K562 (cell line): ENCODE data around the gene PLCG2. TPM values are rescaled to one million over a fixed set of nuclear protein-coding genes. Genes with fewer than 3 reads are reported as not detected.

Source experiments
- HMGXB4 ChIP-seq: sonication (generic); formaldehyde crosslinking; IDR thresholded peaks from 2 replicates; pipeline ENCODE4 v1.8.1; 2023; ENCODE audit warnings: mild to moderate bottlenecking, missing genetic modification reagents
- RAD21 ChIP-seq, 2 experiments: fragments of 250-450 bp in 1 of 2; fragments of 450-650 bp in 1 of 2; sonication (Bioruptor Pico) in 1 of 2; formaldehyde crosslinking in 1 of 2; IDR thresholded peaks in 1 of 2; conservative IDR thresholded peaks in 1 of 2; 2 replicates each; pipeline versions ENCODE4 v1.4.0 to v1.8.0; 2020 to 2022; ENCODE audit warnings: mild to moderate bottlenecking in 2 of 2, moderate library complexity in 1 of 2
- RAD51 ChIP-seq: fragments of 450-650 bp; IDR thresholded peaks from 2 replicates; pipeline ENCODE4 v1.7.1; 2016; ENCODE audit warnings: low read depth, mild to moderate bottlenecking, borderline replicate concordance
- TFAP4 ChIP-seq: sonication (generic); formaldehyde crosslinking; IDR thresholded peaks from 2 replicates; pipeline ENCODE4 v1.8.0; 2022; ENCODE audit warnings: missing genetic modification reagents, mild to moderate bottlenecking, moderate library complexity, borderline replicate concordance
- THRB ChIP-seq: fragments of 450-650 bp; formaldehyde crosslinking; conservative IDR thresholded peaks from 2 replicates; pipeline ENCODE4 v1.4.0; 2022; ENCODE audit warnings: mild to moderate bottlenecking, missing genetic modification characterization
- ZFP1 ChIP-seq: fragments of 450-650 bp; formaldehyde crosslinking; IDR thresholded peaks from 2 replicates; pipeline ENCODE4 v1.4.0; 2020; ENCODE audit warnings: mild to moderate bottlenecking, mixed read lengths
- ZSCAN32 ChIP-seq: fragments of 450-650 bp; formaldehyde crosslinking; IDR thresholded peaks from 2 replicates; pipeline ENCODE4 v1.4.0; 2020; ENCODE audit warnings: mild to moderate bottlenecking, moderate library complexity
- polyA plus RNA-seq, 8 experiments: library from polyadenylated mRNA; depleted of rRNA in 4 of 8; stranded (reverse) in 5 of 8; unstranded in 3 of 8; fragments of >200 nt; fragmentation: Nextera tagmentation in 2 of 8; fragmentation: Illumina TruSeq in 1 of 8; extraction: Ambion mirVana in 2 of 8; extraction: Trizol in 1 of 8; gene quantifications; 2 replicates each; pipeline versions ENCODE4 v1.2.1 to v1.2.3, GENCODE V29; 2011 to 2014; ENCODE audit warnings: inconsistent platforms in 1 of 8, missing spikeins in 1 of 8
- total RNA-seq, 7 experiments: library from RNA; depleted of rRNA in 6 of 7; stranded (reverse); fragments of >200 nt in 6 of 7; fragmentation: Illumina TruSeq in 2 of 7; extraction: Trizol in 2 of 7; gene quantifications; 2 replicates each; pipeline versions ENCODE4 v1.2.1 to v1.2.3, GENCODE V29; 2011 to 2021; ENCODE audit warnings: low replicate concordance in 1 of 7

The PLCG2 gene
- total and polyA plus RNA-seq, 9 of the 15 experiments (the other 6 are each of a cell fraction or from before 2014, with no cell fraction given), result 0.94 to 7.1 (median 3.1) TPM

GRCh38 chr16:81899601-81900000, 120.5 kb downstream of the PLCG2 start (continued):
- TF ChIP-seq HMGXB4 (CRISPR knock-in tag) (no peak), RAD51 (no peak), RAD21 (CRISPR knock-in tag; conservative IDR thresholded peaks at IDR 0.05 in 1 of 2, IDR thresholded peaks at IDR 0.05 in 1 of 2) (no peak), TFAP4 (CRISPR knock-in tag) (no peak), THRB (no peak), ZSCAN32 (no peak), ZFP1 (CRISPR knock-in tag) (no peak)
- TF ChIP-seq, all 486 proteins: peak for 0
